HUES6 (cell line): ENCODE measurements around the gene SFMBT1.
"Not testable (repeated sequence)": the region's sequence is repeated elsewhere in the genome, so short reads cannot be mapped to it uniquely, and the experiment has no call there.

Experiments used
- H3K27ac ChIP-seq: 2 replicates; pipeline ENCODE4 v1.7.0; 2013; ENCODE audit warnings: low read depth, mild to moderate bottlenecking, low read length, inconsistent platforms
- H3K27me3 ChIP-seq: 2 replicates; pipeline ENCODE4 v1.6.1; 2013; ENCODE audit warnings: low read length; ENCODE audit not compliant: control insufficient read depth, insufficient read depth
- H3K36me3 ChIP-seq: 2 replicates; pipeline ENCODE4 v1.6.1; 2013; ENCODE audit warnings: low read length; ENCODE audit not compliant: control insufficient read depth, insufficient read depth
- H3K4me1 ChIP-seq: 2 replicates; pipeline ENCODE4 v1.6.1; 2013; ENCODE audit warnings: low read length; ENCODE audit not compliant: control insufficient read depth, insufficient read depth
- H3K4me3 ChIP-seq: 2 replicates; pipeline ENCODE4 v1.5.1; 2013; ENCODE audit warnings: low read depth, low read length
- H3K9ac ChIP-seq: one replicate; pipeline ENCODE4 v1.6.1; 2013; ENCODE audit warnings: mild to moderate bottlenecking, low read length
- H3K9me3 ChIP-seq: 2 replicates; pipeline ENCODE4 v1.6.1; 2013; ENCODE audit warnings: low read depth, low read length; ENCODE audit not compliant: control insufficient read depth, insufficient read depth

SFMBT1 gene

GRCh38 chr3:53035018-53035417 is 10.9 kb downstream of the SFMBT1 start:
- H3K27me3 ChIP-seq, H3K9ac ChIP-seq, H3K36me3 ChIP-seq, H3K4me1 ChIP-seq, H3K27ac ChIP-seq, H3K4me3 ChIP-seq, H3K9me3 ChIP-seq: not testable (repeated sequence)

GRCh38 chr3:53034411-53034810 is 11.5 kb downstream of the SFMBT1 start:
- not testable (repeated sequence) for H3K27ac ChIP-seq, H3K9ac ChIP-seq, H3K4me3 ChIP-seq, H3K27me3 ChIP-seq, H3K9me3 ChIP-seq, H3K36me3 ChIP-seq
- peaks cover 12% of the 10 kb centered on the region for H3K4me1 ChIP-seq

- Histone ChIP-seq H3K27me3 (no peaks in the 10 kb centered on the region), H3K4me1 (peaks cover 13% of the 10 kb centered on the region), H3K9me3 (no peaks in the 10 kb centered on the region), H3K36me3 (no peaks in the 10 kb centered on the region), H3K4me3 (no peak overlapping the region), H3K9ac (no peak overlapping the region), H3K27ac (no peak overlapping the region)
Measured at GRCh38 chr3:53032609-53033008, 13.3 kb downstream of the SFMBT1 start.

GRCh38 chr3:53030619-53031449 is 15.0 kb downstream of the SFMBT1 start:
- Histone ChIP-seq H3K36me3 (no peaks in the 10 kb centered on the region), H3K9me3 (no peaks in the 10 kb centered on the region), H3K27ac (no peak overlapping the region), H3K9ac (no peak overlapping the region), H3K27me3 (no peaks in the 10 kb centered on the region), H3K4me3 (no peak overlapping the region), H3K4me1 (peaks cover 20% of the 10 kb centered on the region)

- Histone ChIP-seq H3K9me3 (no peaks in the 10 kb centered on the region), H3K4me1 (peaks cover 20% of the 10 kb centered on the region), H3K36me3 (no peaks in the 10 kb centered on the region), H3K4me3 (no peak overlapping the region), H3K9ac (no peak overlapping the region), H3K27ac (no peak overlapping the region), H3K27me3 (no peaks in the 10 kb centered on the region)
Measured at GRCh38 chr3:53028641-53029040, 17.2 kb downstream of the SFMBT1 start.

DNA sequence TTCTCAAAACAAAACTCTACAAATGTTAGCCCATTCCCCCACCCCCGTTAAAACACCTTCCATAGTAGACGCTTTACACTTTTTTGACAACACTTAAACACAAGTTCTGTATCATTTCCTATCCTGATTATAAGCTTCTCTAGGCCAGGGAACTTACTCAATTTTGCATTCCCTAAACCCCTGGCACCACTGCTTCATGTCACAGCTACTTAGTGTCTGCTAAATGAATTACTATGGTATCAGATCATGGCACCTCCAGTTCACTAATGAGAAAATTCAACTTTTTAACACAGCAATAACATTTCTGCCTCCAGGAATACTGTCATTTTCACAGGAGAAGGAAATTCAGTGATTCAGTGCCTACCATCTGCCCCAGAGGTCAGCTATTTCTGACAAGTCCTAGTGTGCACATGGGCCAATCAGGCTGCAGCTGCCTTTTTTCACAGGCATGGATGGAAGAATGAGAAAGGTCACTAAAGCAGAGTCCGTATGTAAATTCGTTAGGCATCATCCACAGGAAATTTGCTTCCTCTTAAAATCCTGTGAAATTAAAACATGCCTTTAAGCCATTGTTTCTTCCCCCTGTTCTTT is 18.5 kb downstream of the SFMBT1 start:
- H3K9ac ChIP-seq = no peak overlapping the region
- no peaks in the 10 kb centered on the region for H3K9me3 ChIP-seq
- no peak overlapping the region for H3K4me3 ChIP-seq
- peaks cover 20% of the 10 kb centered on the region for H3K4me1 ChIP-seq
- H3K27me3 ChIP-seq = no peaks in the 10 kb centered on the region
- no peaks in the 10 kb centered on the region for H3K36me3 ChIP-seq
- H3K27ac ChIP-seq = no peak overlapping the region

DNA sequence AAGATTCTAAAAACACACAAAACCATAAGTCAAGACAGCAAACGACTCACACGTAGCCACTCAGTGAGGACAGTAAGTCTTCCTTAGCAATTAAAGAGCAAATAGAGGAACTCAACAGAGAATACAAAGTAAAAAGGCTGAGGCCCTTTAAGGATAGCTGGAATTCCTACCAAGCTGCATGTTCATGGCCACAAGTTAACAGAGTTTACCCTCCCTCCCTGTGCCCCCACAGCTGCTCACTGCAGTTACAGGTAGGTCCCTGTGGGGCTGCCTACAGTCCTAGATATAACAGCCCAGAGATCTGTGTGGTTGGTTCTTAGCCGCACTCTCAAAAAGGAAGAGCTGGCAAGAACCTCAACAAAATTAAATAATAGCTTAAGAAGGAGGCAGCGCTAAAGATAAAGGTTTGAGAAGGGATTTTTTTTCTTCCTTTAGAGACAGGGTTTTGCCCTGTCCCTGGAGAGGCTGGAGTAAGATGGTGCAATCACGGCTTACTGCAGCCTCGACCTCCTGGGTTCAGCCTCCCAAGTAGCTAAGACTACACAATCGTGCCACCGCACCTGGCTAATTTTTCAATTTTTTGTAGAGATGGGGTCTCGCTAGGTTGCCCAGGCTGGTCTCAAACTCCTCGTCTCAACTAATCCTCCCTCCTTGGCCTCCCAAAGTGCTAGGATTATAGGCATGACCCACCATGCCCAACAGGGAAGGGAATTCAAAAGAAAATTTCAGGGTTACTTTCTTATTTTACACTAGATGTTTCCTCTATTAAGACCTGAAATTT is 19.3 kb downstream of the SFMBT1 start:
- no peaks in the 10 kb centered on the region for H3K27me3 ChIP-seq
- no peak overlapping the region for H3K4me3 ChIP-seq
- H3K27ac ChIP-seq = no peak overlapping the region
- no peaks in the 10 kb centered on the region for H3K9me3 ChIP-seq
- H3K36me3 ChIP-seq = no peaks in the 10 kb centered on the region
- peaks cover 20% of the 10 kb centered on the region for H3K4me1 ChIP-seq
- no peak overlapping the region for H3K9ac ChIP-seq

- Histone ChIP-seq H3K9ac (no peak overlapping the region), H3K4me1 (peaks cover 7% of the 10 kb centered on the region), H3K36me3 (no peaks in the 10 kb centered on the region), H3K27ac (no peak overlapping the region), H3K27me3 (no peaks in the 10 kb centered on the region), H3K9me3 (no peaks in the 10 kb centered on the region), H3K4me3 (no peak overlapping the region)
Measured at GRCh38 chr3:53024315-53024714, 21.6 kb downstream of the SFMBT1 start.

GRCh38 chr3:53023072-53023823 is 22.6 kb downstream of the SFMBT1 start:
- no peak overlapping the region for H3K4me3 ChIP-seq
- peaks cover 13% of the 10 kb centered on the region for H3K4me1 ChIP-seq
- H3K27me3 ChIP-seq = no peaks in the 10 kb centered on the region
- H3K27ac ChIP-seq = no peak overlapping the region
- no peaks in the 10 kb centered on the region for H3K9me3 ChIP-seq
- H3K36me3 ChIP-seq = no peaks in the 10 kb centered on the region
- no peak overlapping the region for H3K9ac ChIP-seq

DNA sequence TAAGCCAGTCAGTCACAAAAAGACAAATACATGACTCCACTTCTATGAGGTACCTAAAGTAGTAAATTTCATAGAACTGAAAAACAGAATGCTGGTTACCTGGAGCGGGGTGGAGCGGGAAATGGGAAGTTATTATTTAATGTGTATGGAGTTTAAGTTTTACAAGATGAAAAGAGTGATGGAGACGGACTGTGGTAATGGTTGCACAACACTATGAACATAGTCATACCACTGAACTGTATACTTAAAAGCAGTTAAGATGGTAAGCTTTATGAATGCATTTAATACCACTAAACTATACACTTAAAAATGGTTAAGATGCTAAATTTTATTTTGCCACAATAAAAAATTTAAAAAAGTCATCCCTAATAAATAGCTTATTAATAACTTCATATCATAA is 23.2 kb downstream of the SFMBT1 start:
- Histone ChIP-seq H3K27me3 (no peaks in the 10 kb centered on the region), H3K9me3 (no peaks in the 10 kb centered on the region), H3K9ac (no peak overlapping the region)

More for the DNA sequence above, 23.2 kb downstream of the SFMBT1 start:
- Histone ChIP-seq H3K4me1 (peaks cover 14% of the 10 kb centered on the region), H3K36me3 (no peaks in the 10 kb centered on the region), H3K4me3 (no peak overlapping the region), H3K27ac (no peak overlapping the region)
